H1 (cell line): Measurements from ENCODE around the gene MPDZ. TPM values are rescaled to one million over a fixed set of nuclear protein-coding genes. Genes with fewer than 3 reads are reported as not detected.

ENCODE experiments used
- CTCF ChIA-PET: fragments of 300-600 bp; sonication (Branson Sonifier 250); formaldehyde crosslinking; loops from one replicate; lab custom pipeline; 2021; ENCODE audit not compliant: partially characterized antibody; lab: Charles Lee
- POLR2A ChIA-PET: fragments of 300-600 bp; sonication (Branson Sonifier 250); formaldehyde crosslinking; loops from one replicate; lab custom pipeline; 2021; ENCODE audit warnings: inconsistent platforms; ENCODE audit not compliant: partially characterized antibody; lab: Charles Lee
- DNase-seq, 2 experiments: peaks; one replicate each; pipeline versions ENCODE4 v3.0.0 to v3.0.0-alpha.2; 2010 to 2022; ENCODE audit warnings: low spot score in 2 of 2, low read depth in 1 of 2, mixed read lengths in 1 of 2
- FAIRE-seq: peaks from 2 replicates; lab custom pipeline; 2011; peaks lifted over from hg19 to GRCh38; lab: Jason Lieb, UNC
- H2AFZ ChIP-seq: 2 replicates; pipeline ENCODE4 v1.8.1; 2012; ENCODE audit warnings: low read length, inconsistent platforms
- H2AK5ac ChIP-seq: 2 replicates; pipeline ENCODE4 v1.6.1; 2013; ENCODE audit warnings: low read depth, low read length
- H2BK120ac ChIP-seq: replicated peaks from 2 replicates; pipeline ENCODE3; 2013; ENCODE audit warnings: low read depth, low read length, inconsistent platforms
- H2BK12ac ChIP-seq: 2 replicates; pipeline ENCODE4 v1.6.1; 2013; ENCODE audit warnings: low read depth, low read length
- H2BK15ac ChIP-seq: 2 replicates; pipeline ENCODE4 v1.6.1; 2013; ENCODE audit warnings: low read length
- H2BK20ac ChIP-seq: 2 replicates; pipeline ENCODE4 v1.6.1; 2013; ENCODE audit warnings: low read length
- H2BK5ac ChIP-seq: 2 replicates; pipeline ENCODE4 v1.6.1; 2013; ENCODE audit warnings: low read depth, low read length
- H3K14ac ChIP-seq: 2 replicates; pipeline ENCODE4 v1.6.1; 2013; ENCODE audit warnings: inconsistent platforms; ENCODE audit not compliant: insufficient read length
- H3K18ac ChIP-seq: 2 replicates; pipeline ENCODE4 v1.6.1; 2013; ENCODE audit warnings: low read length; ENCODE audit errors: extremely low read depth
- H3K23ac ChIP-seq: 2 replicates; pipeline ENCODE4 v1.6.1; 2013; ENCODE audit warnings: inconsistent platforms; ENCODE audit not compliant: insufficient read length
- H3K23me2 ChIP-seq: 2 replicates; pipeline ENCODE4 v1.6.1; 2013; ENCODE audit warnings: low read depth, low read length
- H3K27ac ChIP-seq: 2 replicates; pipeline ENCODE4 v1.6.1; 2011; ENCODE audit warnings: low read depth, low read length, inconsistent platforms
- H3K27me3 ChIP-seq, 4 experiments: replicated peaks in 1 of 4; 1 replicate in 1 of 4; 2 replicates in 3 of 4; pipeline versions ENCODE4 v1.6.1 to v1.8.1; 2011 to 2013; ENCODE audit warnings: low read length in 3 of 4, mild to moderate bottlenecking in 3 of 4, inconsistent platforms in 2 of 4, mixed read lengths in 2 of 4, moderate library complexity in 1 of 4; ENCODE audit not compliant: control insufficient read depth in 3 of 4, insufficient read depth in 3 of 4; ENCODE audit errors: extremely low read depth in 1 of 4
- H3K36me3 ChIP-seq, 4 experiments: 2 replicates each; pipeline versions ENCODE4 v1.6.1 to v1.8.1; 2011 to 2013; ENCODE audit warnings: mild to moderate bottlenecking in 4 of 4, low read length in 3 of 4, moderate library complexity in 2 of 4, control low read depth in 1 of 4, inconsistent platforms in 1 of 4; ENCODE audit not compliant: insufficient read depth in 4 of 4, control insufficient read depth in 2 of 4
- H3K4ac ChIP-seq: replicated peaks from 2 replicates; pipeline ENCODE3; 2013; ENCODE audit warnings: low read length, low read depth, mixed read lengths, inconsistent platforms; ENCODE audit not compliant: insufficient read length
- H3K4me1 ChIP-seq, 4 experiments: replicated peaks in 1 of 4; 1 replicate in 1 of 4; 2 replicates in 3 of 4; pipeline versions ENCODE4 v1.6.1 to v1.8.1; 2011 to 2013; ENCODE audit warnings: low read length in 3 of 4, inconsistent platforms in 2 of 4, mixed read lengths in 1 of 4; ENCODE audit not compliant: insufficient read depth in 4 of 4, control insufficient read depth in 3 of 4
- H3K4me2 ChIP-seq, 2 experiments: 2 replicates each; pipeline versions ENCODE4 v1.6.1 to v1.8.1; 2011 to 2013; ENCODE audit warnings: low read depth in 2 of 2, low read length in 2 of 2, control low read depth in 1 of 2, inconsistent platforms in 1 of 2, mild to moderate bottlenecking in 1 of 2; ENCODE audit not compliant: insufficient read depth in 1 of 2
- H3K4me3 ChIP-seq, 4 experiments: fragments of 200-600, 300-600 bp in 1 of 4; sonication (generic), shearing (Covaris generic), sonication (Bioruptor Twin) in 1 of 4; 2 replicates each; pipeline versions ENCODE4 v1.5.1 to v1.8.1; 2011 to 2016; ENCODE audit warnings: low read length in 4 of 4, low read depth in 3 of 4, control low read depth in 2 of 4, inconsistent platforms in 2 of 4, mild to moderate bottlenecking in 2 of 4, mixed read lengths in 1 of 4, moderate library complexity in 1 of 4; ENCODE audit not compliant: insufficient read depth in 2 of 4; ENCODE audit errors: extremely low read depth in 1 of 4
- H3K56ac ChIP-seq: replicated peaks from 2 replicates; pipeline ENCODE3; 2013; ENCODE audit warnings: low read depth, mild to moderate bottlenecking, mixed read lengths, low read length, inconsistent platforms; ENCODE audit not compliant: insufficient read length
- H3K79me1 ChIP-seq: 2 replicates; pipeline ENCODE4 v1.6.1; 2013; ENCODE audit warnings: low read depth, low read length, control low read depth
- H3K79me2 ChIP-seq, 2 experiments: 2 replicates each; pipeline versions ENCODE4 v1.6.1 to v1.8.1; 2012 to 2013; ENCODE audit warnings: low read length in 2 of 2, mild to moderate bottlenecking in 2 of 2, inconsistent platforms in 1 of 2; ENCODE audit not compliant: insufficient read depth in 2 of 2, control insufficient read depth in 1 of 2
- H3K9ac ChIP-seq, 4 experiments: replicated peaks in 1 of 4; 1 replicate in 1 of 4; 2 replicates in 3 of 4; pipeline versions ENCODE4 v1.6.1 to v1.8.1; 2011 to 2013; ENCODE audit warnings: low read depth in 3 of 4, low read length in 3 of 4, control low read depth in 2 of 4, mild to moderate bottlenecking in 2 of 4, moderate library complexity in 2 of 4, inconsistent platforms in 1 of 4; ENCODE audit errors: extremely low read depth in 1 of 4
- H3K9me3 ChIP-seq, 2 experiments: 2 replicates each; pipeline versions ENCODE4 v1.6.1 to v1.8.1; 2012 to 2013; ENCODE audit warnings: mild to moderate bottlenecking in 2 of 2, moderate library complexity in 2 of 2, control low read depth in 1 of 2, inconsistent platforms in 1 of 2, low read depth in 1 of 2, low read length in 1 of 2, mixed read lengths in 1 of 2; ENCODE audit not compliant: insufficient read depth in 2 of 2
- H4K20me1 ChIP-seq, 2 experiments: replicated peaks in 1 of 2; 2 replicates each; pipeline versions ENCODE3 to v1.8.1; 2011 to 2013; ENCODE audit warnings: inconsistent platforms in 2 of 2, low read length in 2 of 2, mild to moderate bottlenecking in 1 of 2; ENCODE audit not compliant: insufficient read depth in 2 of 2, control insufficient read depth in 1 of 2
- H4K5ac ChIP-seq: 2 replicates; pipeline ENCODE4 v1.6.1; 2013; ENCODE audit warnings: low read length, low read depth, mixed read lengths, inconsistent platforms; ENCODE audit not compliant: insufficient read length
- H4K8ac ChIP-seq: 2 replicates; pipeline ENCODE4 v1.8.0; 2013; ENCODE audit warnings: mild to moderate bottlenecking, moderate library complexity, low read length, inconsistent platforms; ENCODE audit not compliant: insufficient read depth; ENCODE audit errors: extremely low read depth
- H4K91ac ChIP-seq: replicated peaks from 2 replicates; pipeline ENCODE3; 2013; ENCODE audit warnings: low read length, mixed read lengths, inconsistent platforms; ENCODE audit not compliant: insufficient read length
- ATF2 ChIP-seq: IDR thresholded peaks from 2 replicates; pipeline ENCODE4 v1.6.1; 2012; ENCODE audit warnings: low read length, inconsistent platforms
- BRCA1 ChIP-seq: IDR thresholded peaks from 2 replicates; pipeline ENCODE4 v1.6.1; 2012; ENCODE audit warnings: low read depth, low read length, improper control_type of control experiment
- CBX8 ChIP-seq: fragments of 300-800, 300-1000 bp; sonication (generic); IDR thresholded peaks from 2 replicates; pipeline ENCODE4 v1.7.1; 2016; ENCODE audit warnings: low read depth, low read length, borderline replicate concordance
- CTBP2 ChIP-seq: IDR thresholded peaks from 2 replicates; pipeline ENCODE4 v1.7.0; 2011; ENCODE audit warnings: borderline replicate concordance, mild to moderate bottlenecking, moderate library complexity, mixed read lengths, low read length; ENCODE audit not compliant: insufficient read depth, insufficient read length
- JUN ChIP-seq: IDR thresholded peaks from 2 replicates; pipeline ENCODE4 v1.6.1; 2011; ENCODE audit warnings: low read depth, mild to moderate bottlenecking, improper control_type of control experiment, low read length
- KDM1A ChIP-seq: fragments of 200-600, 300-600 bp; sonication (generic); IDR thresholded peaks from 2 replicates; pipeline ENCODE4 v1.7.1; 2016; ENCODE audit warnings: mild to moderate bottlenecking, low read length, borderline replicate concordance
- RBBP5 ChIP-seq: IDR thresholded peaks from 2 replicates; pipeline ENCODE4 v1.7.1; 2012; ENCODE audit warnings: low read depth, mild to moderate bottlenecking, inconsistent platforms, low read length, moderate library complexity, borderline replicate concordance
- RFX5 ChIP-seq: IDR thresholded peaks from 2 replicates; pipeline ENCODE4 v1.6.1; 2011; ENCODE audit warnings: low read depth, low read length, improper control_type of control experiment, borderline replicate concordance
- SIRT6 ChIP-seq: IDR thresholded peaks from one replicate; pipeline ENCODE4 v1.7.1; 2012; ENCODE audit warnings: low read length, inconsistent platforms
- WGBS, 2 experiments: shearing (Covaris generic) in 1 of 2; methylation state at CpG; one replicate each; pipeline versions ENCODE4 v1.1.6 to v1.1.7; 2013 to 2015; ENCODE audit warnings: low lambda C conversion rate in 2 of 2, mixed read lengths in 2 of 2, inconsistent platforms in 1 of 2, low coverage in 1 of 2, missing lambda C conversion rate in 1 of 2; ENCODE audit not compliant: insufficient replicate concordance in 2 of 2, insufficient coverage in 1 of 2, insufficient read length in 1 of 2; ENCODE audit errors: extremely low coverage in 1 of 2, missing lambda C conversion rate in 1 of 2; 5-methylcytosine and 5-hydroxymethylcytosine counted together
- polyA plus RNA-seq, 7 experiments: library from polyadenylated mRNA; depleted of rRNA in 3 of 7; stranded (reverse) in 5 of 7; unstranded in 2 of 7; fragments of >200 nt in 5 of 7; fragments of 200-250 nt in 2 of 7; gene quantifications; 1 replicate in 5 of 7; 2 replicates in 1 of 7; 4 replicates in 1 of 7; pipeline versions ENCODE4 v1.2.1 to v1.2.3, GENCODE V29; 2011 to 2013; ENCODE audit warnings: missing spikeins in 2 of 7, mixed read lengths in 2 of 7
- total RNA-seq: library from RNA; stranded (reverse); fragmentation: NEBNext Ultra II Directional; extraction: Animal tissue kit (Norgen Biotek cat#: 25700); gene quantifications from 2 replicates; pipeline ENCODE4 v1.2.1, GENCODE V29; 2021

Gene MPDZ
- total and polyA plus RNA-seq, 2 of the 8 experiments (the other 6 are each of a cell fraction or from before 2014, with no cell fraction given), result 14.6 to 39.4 TPM

DNA sequence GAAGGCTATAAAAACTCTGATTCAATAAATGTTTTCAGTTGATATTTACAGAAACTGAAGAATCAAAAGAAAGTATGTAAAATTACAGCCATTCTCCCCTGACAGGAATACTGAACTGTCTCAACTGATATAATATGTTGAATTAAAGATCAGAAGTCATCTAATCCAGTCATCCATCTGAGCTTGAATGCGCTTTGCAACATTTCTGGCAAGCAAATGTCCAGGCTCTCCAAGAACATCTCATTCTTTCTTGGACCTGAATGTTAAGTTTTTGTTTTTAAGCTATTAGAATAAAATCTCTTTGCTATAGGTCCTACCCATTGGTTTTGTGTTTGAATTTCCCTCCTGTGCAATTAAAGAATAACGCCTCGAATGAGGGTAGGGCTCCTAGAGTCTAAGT, 120.5 kb downstream of the MPDZ start:
- Histone ChIP-seq H2AK5ac (no peak overlapping the region), H3K23me2 (no peaks in the 10 kb centered on the region), H3K4ac (no peak overlapping the region), H3K23ac (no peak overlapping the region), H3K4me3 (no peak overlapping the region), H3K27me3 (no peaks in the 10 kb centered on the region), H2BK120ac (no peak overlapping the region), H2BK12ac (no peak overlapping the region), H3K56ac (no peak overlapping the region), H3K9ac (no peak overlapping the region), H2BK20ac (no peak overlapping the region), H4K8ac (no peak overlapping the region), H2BK15ac (no peak overlapping the region), H2BK5ac (no peak overlapping the region), H3K9me3 (no peaks in the 10 kb centered on the region), H3K36me3 (peaks cover 0 to 5% (median 0%) of the 10 kb centered on the region in 4 experiments; a peak in 2 of 8 replicates), H3K18ac (no peak overlapping the region), H3K4me1 (peaks cover 0 to 3% (median 2%) of the 10 kb centered on the region in 4 experiments; a peak in 2 of 7 replicates)
- no peak for DNase-seq
- no peak for FAIRE-seq
- 64% methylated on average over 3 of the region's 3 CpGs; no CpG with 5 or more reads in 1 of the 2 experiments for WGBS, 2 experiments
- POLR2A ChIA-PET, result no interaction called here
- CTCF ChIA-PET, result no interaction called here
- no peak for TF ChIP-seq SIRT6
- TF ChIP-seq JUN, result no peak
- no peak for TF ChIP-seq RFX5
- TF ChIP-seq RBBP5, result no peak
- no peak for TF ChIP-seq ATF2
- no peak for TF ChIP-seq CBX8
- TF ChIP-seq KDM1A, result no peak
- no peak for TF ChIP-seq BRCA1
- no peak for TF ChIP-seq CTBP2
- TF ChIP-seq, all 59 proteins: peak for 0
- Histone ChIP-seq H3K79me1 (no peaks in the 10 kb centered on the region), H4K91ac (no peak overlapping the region), H3K79me2 (no peaks in the 10 kb centered on the region; a peak in 1 of 4 replicates), H2AFZ (no peak overlapping the region), H4K5ac (no peak overlapping the region), H3K27ac (no peak overlapping the region), H4K20me1 (no peaks in the 10 kb centered on the region), H3K4me2 (no peak overlapping the region), H3K14ac (no peak overlapping the region)
